Femur (tissue), 1 donor: ENCODE measurements around the gene METTL26.
"Not testable (repeated sequence)": the region's sequence is repeated elsewhere in the genome, so short reads cannot be mapped to it uniquely, and the experiment has no call there.

Experiments
- DNase-seq: peaks from one replicate; pipeline ENCODE4 v3.0.0-alpha.2; 2017

Gene METTL26

DNA sequence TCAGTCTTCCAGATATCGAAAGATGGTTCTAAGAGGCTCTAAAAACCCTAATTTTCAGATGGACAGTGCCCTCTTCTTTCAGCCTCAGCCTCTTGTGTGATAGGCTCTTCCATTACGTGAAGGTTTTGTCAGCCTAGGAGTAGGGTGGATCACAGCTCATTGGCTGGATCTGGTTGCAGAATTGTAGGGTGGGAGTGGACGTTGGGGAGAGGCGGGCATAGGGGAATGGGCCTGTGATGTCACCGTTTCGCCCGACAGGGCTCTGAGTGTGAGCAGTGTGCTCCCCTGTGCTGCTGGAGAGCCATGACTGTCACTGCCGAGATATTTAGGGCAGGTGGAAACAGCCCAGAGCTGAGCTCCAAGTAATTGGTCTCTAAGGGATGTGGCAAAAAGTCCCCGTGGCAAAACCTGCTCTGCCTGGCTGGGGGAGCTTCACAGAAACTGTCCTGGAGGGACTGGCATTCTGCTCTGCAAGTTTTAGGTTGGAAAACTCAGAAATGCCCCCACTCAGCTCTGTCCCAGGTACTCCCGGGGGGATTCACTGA is 11.5 kb downstream of the METTL26 start:
- no peak for DNase-seq

DNA sequence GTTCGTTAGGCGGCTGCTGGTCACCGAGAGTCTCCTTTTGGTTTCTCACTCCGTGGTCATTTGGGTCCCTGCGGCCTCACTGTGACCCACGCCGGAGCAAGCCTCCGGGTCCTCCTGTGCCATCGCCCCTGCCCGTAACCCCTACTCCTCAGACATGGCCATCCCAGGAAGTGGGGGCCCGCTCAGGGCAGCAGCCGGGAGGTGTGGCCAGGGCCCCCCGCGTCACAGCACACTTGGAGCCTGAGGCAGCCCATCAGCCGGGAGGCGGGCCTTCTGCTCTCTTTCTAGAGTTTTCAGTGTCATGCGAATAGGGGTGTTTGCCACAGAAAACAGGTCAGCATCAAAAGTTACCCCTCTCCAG is 13.2 kb downstream of the METTL26 start:
- no peak for DNase-seq

DNA sequence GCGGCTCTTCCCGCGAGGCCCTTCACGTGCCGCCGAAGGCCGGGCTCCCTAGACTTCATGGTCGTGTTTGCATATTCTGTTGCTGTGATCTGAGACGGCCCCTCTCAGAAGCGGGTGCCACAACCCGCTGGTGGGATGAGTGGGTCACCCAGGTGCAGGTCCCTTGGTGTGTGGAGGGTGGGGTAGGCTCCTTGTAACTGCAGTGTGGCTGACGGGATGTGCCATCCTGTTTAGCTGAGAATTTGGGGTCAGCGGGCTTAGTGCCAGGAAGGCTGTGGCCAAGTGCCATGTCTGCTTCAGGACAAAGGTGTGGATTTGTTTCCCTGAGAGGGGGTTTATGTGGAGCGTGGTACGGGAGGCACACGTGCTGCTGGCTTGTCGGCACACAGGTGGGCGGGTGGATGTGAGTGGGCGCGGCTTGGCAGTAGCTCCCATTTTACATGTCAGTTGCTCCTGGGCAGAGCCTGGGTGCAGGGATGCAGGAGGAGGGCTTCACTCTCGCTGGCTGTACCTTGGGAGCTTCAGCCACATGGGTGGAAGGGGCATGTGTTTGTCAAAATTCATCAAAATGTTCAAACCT is 14.5 kb downstream of the METTL26 start:
- peak; percentile 21 for DNase-seq

DNA sequence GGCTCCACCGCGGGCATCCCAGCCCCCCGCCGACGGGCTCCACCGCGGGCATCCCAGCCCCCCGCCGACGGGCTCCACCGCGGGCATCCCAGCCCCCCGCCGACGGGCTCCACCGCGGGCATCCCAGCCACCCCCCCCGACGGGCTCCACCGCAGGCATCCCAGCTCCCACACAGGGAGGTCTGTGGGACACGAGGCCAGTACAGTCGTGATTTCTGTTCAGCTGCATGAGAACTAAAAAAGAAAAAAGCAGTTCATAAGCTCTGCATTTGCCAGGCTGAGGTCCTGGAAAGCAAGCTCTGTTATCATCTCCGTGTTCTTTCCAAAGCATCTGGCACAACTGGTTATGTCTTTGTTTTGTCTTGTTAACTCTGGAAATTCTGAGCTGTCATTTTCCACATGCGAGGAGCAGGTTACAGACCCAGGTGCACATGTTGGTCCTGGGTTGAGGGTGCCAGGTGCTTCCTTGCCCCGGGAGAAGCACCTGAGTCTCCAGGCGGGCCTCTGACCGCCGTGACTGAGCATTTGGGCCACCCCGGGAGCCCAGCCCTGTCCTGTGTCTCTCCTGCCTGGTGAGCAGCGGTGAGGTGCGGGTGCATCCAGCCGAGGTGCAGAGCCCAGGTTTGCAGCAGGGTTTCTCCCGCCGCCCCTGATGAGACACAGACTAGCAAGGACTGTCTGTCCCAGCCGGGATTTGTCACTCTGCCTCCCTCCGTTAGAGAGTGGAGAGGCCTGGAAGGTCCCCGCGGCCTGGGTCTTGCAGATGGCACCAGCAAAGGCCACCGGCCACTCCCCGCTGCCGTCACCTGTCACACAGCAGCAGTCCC is 15.2 kb downstream of the METTL26 start:
- peak; percentile 18 for DNase-seq

DNA sequence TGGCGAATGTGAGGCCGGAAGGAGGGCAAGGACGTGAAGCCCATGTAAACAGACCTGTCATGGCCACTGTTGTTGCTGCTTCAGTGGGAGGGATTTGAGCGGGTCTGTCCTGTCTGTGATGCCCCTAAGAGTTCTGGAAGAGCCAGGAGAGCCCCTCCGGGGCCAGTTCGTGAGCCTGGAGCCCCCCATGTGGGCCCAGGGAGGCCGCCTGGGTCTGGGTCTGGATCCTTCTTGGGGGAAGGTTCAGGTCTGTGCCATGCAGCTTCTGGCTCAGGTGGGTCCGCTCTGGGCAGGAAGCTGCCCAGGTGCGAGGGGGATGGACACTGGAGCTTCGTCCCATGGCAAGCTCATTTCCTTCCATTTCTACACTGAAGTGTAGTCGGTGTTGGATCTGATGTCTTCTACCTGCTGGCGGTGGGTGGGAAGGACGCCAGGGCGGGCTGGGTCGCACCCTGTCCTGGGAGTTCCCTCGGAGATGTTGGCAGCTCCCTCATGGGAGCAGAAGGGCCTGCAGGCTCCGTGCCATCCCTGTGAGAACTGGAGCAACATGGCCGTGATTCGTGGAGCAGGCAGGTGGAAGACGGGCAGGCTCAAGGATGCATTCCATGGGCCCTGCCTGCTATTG is 16.5 kb downstream of the METTL26 start:
- DNase-seq = no peak

DNA sequence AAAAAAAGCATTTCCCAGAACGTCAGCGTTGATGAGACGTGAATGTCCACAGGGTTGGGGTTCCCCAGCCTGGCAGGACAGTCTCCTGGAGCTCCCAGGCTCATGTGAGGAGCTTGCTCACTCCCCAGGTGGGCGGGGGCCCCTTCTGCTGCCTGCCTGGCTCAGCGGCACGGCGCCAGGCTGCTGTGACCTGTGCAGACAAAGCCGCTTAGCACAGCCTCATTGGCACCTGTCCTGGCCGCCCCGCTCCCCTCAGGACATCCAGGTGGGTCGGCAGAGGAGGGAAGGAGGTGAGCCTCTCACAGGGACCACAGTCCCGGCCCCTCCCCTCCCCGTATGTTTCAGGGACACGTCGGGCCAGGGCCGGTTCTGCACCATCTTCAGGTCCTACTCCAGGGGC is 18.2 kb downstream of the METTL26 start:
- peak; percentile 13 for DNase-seq

DNA sequence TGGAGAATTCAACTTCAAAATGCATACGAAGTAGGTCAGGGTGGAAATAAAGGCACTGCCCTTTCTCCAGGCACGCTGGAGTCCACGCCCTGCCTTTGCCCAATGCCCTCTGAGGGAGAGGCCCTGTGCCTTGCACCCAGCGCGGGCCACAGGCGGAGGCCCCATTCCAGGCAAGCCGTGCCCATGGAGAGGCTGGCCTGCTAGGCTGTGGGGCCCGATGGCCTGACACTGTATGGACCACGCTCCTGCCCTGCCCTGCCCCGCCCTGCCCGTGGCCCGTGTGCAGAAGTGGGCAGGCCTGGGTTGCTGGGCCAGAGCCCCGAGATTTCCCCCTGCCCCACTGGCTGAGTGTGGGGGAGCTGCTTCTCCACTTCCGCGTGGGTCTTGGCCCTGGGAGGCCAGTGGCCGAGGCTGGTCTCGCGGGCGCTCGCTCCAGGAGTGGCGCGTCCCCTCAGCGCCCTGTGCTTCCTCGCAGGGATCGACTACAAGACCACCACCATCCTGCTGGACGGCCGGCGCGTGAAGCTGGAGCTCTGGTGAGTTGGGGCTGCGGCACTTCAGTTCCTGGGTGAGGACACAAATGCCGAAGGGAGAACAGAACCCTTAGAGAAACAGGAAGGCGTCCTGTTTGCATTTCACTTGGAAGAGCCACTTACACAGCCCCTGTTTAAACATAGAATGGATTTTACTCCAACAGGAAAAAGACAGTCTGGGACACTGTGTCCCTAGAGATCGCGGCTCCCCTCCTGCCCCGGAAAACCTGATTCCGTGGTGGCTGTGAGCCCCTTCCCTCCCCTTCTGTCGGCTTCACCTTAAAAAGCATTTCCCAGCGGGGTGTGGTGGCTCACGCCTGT is 19.1 kb downstream of the METTL26 start:
- no peak for DNase-seq

DNA sequence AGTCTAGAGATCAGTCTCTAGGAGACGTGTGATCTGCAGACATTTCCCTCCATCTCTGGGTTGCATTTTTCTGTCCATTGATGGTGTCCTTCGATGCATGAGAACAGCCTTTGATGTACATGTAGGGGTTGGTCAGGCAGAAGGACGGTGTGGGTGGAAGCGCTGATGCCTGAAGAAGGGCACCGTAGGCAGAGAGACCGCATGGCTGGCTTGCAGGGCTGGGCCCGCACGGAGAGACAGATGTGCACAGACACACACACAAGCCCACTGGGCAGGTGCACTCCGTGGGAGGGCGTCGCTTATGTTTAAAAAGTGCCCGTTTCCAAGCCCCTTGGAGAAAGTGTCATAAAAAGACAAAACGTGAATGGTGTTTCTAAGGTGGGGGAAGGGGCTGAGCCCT is 21.0 kb downstream of the METTL26 start:
- DNase-seq = no peak

DNA sequence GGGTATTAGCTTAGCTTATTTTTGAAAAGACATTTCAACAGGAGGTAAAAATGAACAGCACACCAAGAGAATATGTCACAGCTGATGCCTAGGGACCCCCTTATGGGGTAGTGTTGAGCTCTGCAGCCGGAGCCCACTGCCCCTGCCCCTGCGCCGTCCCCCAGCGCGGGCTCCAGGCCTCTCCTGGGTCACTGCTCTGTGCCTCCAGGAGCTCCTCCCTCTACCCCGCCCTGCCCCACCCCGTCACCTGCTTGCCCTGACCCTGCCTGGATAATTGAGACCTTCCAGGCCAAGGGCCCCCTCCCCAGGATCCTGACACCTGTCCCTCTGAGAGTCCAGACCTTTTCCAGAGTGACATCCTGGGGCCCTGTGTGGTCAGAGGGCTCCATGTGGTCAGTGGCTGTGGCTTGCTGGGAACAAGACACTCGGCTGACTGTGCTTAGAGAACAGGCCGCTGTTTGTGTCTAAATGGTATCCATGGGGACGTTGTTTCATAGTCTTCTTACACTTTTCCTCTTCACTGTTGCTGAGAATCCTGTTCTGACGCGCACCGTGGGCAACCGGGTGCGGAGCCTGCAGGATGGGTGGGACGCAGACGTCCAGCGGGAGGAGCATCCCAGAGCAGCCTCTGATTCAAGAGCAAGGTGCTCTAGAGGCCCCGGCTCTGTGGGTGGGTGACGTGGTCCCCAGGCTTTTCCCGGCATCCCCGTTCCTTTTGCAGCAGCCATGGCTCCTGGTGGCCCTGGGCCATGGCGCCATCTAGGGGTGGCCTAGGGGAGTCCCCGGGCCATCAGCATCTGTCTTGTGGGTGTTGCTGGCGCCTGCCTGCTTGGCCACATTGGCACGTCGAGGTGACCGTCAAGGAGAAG is 25.4 kb downstream of the METTL26 start:
- peak; percentile 35 for DNase-seq

DNA sequence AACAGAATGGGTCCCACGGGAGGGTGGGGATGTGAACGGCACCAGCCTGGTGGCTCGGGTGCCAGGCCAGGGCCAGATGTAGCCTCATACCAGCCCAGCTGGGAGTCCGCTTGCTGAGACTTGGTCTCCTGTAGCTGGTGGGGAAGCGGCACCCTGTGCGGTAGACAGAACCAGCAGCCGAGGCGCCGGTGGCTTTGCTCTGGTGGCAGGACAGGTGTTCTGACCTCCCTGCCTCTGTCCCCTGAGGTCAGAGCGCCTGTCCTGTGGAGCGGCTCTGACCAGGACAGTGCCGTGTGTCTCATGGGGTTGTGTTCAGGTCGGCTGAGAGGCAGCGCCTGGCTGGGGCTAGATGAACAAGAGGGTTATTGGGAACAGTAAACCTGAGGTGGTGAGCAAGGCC is 26.1 kb downstream of the METTL26 start:
- no peak for DNase-seq

DNA sequence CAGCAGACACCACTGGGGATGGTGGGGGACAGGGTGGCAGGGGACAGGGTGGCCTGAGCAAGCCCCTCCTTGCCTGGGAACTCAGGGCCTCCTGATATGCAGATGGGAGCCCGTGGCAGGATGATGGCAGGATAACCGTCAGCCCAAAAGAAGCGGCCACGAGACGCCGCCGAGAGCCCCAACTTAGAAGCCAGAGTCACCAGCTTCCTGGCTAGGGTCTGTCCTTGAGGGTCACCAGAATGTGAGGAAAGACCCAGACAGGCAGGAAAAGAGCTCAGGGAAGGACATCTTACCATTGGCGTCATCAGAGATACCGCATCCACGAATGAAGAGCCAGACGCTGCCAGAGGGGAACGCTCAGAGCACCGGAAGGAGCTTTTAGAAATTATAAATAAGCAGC is 26.8 kb downstream of the METTL26 start:
- DNase-seq = no peak

DNA sequence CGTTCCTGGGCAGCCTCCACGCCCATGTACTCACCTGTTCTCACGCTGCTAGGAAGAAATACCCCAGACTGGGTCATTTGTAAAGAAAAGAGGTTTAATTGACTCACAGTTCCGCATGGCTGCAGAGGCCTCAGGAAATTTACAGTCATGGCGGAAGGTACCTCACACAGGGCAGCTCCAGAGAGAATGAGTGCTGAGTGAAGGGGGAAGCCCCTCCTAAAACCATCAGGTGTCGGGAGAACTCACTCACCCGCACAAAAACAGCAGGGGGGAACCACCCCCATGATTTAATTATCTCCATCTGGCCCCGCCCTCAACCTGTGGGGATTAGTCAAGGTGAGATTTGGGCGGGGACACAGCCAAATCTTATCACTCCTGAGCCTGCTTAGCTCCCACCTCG is 28.1 kb downstream of the METTL26 start:
- DNase-seq = no peak

DNA sequence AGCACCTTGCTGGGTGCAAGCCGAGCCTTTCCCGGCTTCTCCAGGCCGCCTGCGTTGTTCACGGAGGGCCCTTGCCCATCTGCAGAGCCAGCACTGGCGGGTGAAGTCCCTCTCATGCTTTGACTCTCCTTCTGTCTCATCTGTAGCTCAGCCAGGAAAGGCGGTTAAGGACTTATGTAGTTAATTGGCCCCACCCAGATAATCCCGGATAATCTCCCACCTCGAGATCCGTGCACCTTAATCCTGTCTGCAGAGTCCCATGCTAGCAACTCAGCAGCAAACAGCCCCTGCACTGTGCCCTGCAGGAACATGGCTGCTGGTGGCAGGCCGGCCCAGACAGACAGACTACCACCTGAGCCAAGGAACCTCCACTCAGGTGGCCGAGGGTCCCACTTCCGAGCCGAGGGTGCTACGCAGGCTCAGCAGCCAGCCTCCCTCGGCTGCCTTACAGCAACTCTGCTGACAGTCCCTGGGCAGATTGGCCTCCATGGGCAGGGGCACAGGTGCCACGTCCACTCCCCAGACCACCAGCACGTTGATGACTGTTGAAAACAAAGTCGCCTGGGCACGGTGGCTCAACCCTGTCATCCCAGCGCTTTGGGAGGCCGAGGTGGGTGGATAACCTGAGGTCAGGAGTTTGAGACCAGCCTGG is 29.3 kb downstream of the METTL26 start:
- no peak for DNase-seq

DNA sequence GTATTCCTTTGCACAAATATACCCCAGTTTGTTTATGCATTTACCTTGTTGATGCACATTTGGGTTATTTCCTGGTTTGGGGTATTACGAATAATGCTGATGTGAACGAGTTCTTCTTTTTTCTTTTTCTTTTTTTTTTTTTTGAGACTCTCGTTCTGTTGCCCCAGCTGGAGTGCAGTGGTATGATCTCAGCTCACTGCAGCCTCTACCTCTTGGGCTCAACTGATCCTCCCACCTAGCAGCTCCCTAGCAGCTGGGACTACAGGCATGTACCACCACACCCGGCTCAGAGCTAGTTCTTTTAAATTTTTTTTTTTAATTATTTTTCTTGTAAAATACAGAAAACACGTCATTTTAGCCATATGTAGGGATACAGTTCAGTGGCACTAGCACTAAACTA is 32.2 kb downstream of the METTL26 start:
- no peak for DNase-seq

DNA sequence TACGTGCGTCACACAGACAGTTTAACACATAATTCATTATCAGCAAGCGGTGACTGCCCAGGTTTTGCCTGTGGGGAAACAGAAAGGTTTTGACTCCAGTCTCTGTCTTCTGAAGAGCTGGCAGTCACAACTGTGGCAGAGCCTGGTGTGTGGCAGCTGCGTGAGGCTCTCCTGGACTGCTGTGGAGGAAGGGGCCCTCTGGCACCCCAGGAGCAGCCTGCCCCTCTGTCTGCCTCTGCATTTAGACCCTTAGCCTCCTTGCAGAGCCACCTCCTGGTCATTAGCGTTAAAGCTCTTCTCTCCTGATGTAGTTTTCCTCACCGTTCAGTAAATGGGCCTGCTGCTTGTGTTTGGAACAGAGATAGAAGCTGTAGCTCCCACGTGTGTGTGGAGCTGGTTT is 35.3 kb downstream of the METTL26 start:
- no peak for DNase-seq

DNA sequence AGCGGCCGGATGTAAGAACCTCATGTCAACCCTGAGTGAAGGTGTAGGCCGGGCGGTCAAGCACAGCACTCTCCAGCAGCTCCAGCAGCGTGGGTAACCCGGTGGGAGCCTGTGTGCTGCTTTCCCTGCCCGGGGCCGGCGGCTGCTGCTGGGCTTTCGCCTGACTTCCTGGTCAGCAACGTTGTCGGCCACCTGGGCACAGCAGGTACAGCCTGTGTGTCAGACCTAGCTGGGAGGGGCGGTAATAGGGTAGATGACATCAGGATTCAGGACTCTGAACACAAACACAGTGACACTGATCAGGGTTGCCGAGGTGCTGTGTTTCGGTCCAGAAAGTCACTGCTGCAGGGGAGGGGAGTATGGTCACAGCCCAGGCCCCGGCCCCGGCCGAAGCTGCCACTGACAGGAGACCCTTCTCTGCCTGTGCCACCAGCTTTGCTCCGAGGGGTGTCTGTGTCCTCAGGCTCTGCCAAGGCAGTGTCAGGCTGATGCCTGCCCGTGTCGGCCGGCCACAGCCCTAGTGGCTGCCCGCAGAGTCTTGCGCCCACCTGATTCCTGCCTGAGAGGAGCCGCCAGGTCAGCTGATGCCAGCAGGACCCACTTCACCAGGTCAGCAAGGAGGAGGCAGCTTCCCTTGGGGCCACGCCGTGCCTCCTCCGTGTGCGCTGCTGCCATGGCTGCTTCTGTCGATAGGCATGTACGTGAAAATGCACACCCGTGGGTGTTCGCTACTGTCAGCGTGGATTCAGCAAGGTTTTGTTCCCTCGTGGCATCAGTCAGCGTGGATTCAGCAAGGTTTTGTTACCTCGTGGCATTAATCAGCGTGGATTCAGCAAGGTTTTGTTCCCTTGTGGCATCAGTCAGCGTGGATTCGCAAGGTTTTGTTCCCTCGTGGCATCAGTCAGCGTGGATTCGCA is 37.0 kb downstream of the METTL26 start:
- no peak for DNase-seq

DNA sequence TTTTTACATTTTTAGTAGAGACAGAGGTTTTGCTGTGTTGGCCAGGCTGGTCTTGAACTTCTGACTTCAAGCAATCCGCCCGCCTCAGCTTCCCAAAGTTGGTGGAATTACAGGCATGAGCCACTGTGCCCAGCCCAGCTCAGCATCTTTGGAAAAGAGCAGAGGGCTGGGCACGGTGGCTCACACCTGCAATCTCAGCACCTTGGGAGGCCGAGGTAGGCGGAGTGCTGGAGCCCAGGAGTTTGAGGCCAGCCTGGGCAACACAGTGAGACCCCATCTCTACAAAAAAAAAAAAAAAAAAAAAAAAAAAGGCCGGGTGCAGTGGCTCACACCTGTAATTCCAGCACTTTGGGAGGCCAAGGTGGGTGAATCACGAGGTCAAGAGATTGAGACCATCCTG is 38.5 kb downstream of the METTL26 start:
- not testable (repeated sequence) for DNase-seq

DNA sequence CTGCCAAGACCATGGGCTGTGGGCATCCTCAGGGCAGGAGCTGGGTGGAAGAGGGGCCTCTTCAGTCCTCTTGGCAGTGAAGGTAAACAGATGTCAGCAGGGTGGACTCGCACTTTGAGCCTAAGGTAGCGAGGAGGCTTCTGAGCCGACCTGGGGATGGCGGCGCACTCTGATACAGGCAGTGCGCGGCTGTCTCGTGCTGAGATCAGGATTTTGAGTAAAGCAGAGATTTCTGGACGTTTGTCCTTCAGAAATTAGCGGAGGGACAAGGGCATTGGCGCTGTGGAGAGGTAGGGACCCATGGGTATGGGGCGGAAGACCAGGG is 39.4 kb downstream of the METTL26 start:
- no peak for DNase-seq

DNA sequence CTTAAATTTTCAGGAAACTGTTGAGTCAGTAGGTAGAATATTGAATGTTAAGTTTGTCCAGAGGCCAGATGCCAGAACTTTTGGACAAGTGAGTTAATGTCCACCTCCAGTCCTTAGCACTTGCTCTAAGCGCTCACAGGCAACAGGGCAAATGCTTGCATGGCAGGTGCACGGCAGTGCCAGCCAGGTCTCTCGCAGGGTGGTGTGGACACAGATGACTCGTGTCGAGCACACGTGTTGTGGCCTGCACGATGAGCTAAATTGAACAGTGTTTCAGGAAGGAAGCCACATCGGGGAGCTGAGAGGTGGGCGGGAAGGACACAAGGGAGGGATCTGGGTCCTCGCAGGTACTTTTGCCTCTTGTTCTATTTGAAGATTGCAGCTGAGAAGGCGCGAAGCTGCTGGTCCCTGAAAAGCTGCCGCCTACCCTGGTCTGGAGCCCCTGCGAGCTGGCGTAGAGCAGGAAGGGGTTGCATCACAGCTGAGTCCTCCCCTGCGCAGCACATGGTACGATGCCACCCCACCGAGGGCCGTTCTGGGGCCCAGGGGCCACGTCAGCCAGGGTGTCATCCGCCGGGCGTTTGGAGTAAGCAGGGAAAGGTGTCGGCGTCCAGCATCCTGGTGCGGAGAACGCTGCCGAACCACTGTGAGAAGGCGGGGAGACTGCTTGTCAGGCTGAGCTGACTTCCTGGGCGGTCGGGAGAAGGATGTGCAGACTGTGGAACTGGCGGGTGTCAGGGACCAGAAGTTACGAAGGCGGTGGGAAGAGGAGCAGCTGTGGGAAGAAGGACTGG is 40.0 kb downstream of the METTL26 start:
- no peak for DNase-seq

DNA sequence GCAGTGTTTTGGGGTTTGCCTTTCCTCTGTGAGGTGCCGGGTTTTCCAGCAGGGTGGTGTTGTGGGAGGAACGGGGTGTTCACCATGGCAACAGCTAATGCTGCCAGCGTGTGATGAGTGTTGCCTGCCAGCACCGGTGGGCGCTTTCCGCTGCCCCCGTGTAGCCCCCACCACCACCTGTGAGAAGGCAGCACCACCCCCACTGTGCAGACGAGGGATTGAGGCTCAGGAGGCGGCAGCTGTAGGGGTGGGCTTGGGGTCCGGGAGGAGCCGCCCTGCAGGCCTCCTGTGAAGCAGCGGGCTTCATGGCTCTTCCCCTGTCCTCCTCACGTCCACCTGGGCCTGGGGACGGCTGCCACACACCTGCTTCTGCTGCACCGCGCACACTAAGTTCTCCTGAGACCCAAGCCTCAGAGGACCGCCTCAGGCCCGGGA is 41.0 kb downstream of the METTL26 start:
- DNase-seq = no peak
